A673 (cell line): ENCODE results near the gene UQCRQ. TPM values are rescaled to one million over a fixed set of nuclear protein-coding genes. Genes with fewer than 3 reads are reported as not detected.

Source experiments
- BruUV-seq: library from RNA; stranded (reverse); fragments of 400-500 nt; replicated peaks from 2 replicates; lab custom pipeline; 2021; lab: Mats Ljungman, UMichigan
- CTCF ChIA-PET: fragments of 300-600 bp; sonication (Branson Sonifier 250); formaldehyde crosslinking; loops from one replicate; lab custom pipeline; 2022; ENCODE audit warnings: antibody characterized with exemption; lab: Charles Lee
- POLR2A ChIA-PET: fragments of 300-600 bp; sonication (Branson Sonifier 250); formaldehyde crosslinking; loops from one replicate; lab custom pipeline; 2022; ENCODE audit warnings: antibody characterized with exemption; ENCODE audit not compliant: low non-redundant PET; lab: Charles Lee
- DNase-seq: peaks from one replicate; pipeline ENCODE4 v3.0.0-alpha.2; 2015; ENCODE audit warnings: low spot score
- H3K27ac ChIP-seq: fragments of 200-600 bp; sonication (generic); 2 replicates; pipeline ENCODE4 v1.5.1; 2016; ENCODE audit warnings: mixed run types, low read depth, mild to moderate bottlenecking, mixed read lengths, antibody characterized with exemption, low read length; ENCODE audit not compliant: poor library complexity, severe bottlenecking
- H3K27me3 ChIP-seq: fragments of 200-600 bp; sonication (generic); replicated peaks from 2 replicates; pipeline ENCODE4 v1.6.1; 2017; ENCODE audit warnings: mixed run types, low read depth, mild to moderate bottlenecking, mixed read lengths, antibody characterized with exemption, low read length; ENCODE audit not compliant: insufficient read depth, poor library complexity
- H3K36me3 ChIP-seq: fragments of 200-600 bp; sonication (generic); 2 replicates; pipeline ENCODE4 v1.6.1; 2016; ENCODE audit warnings: mixed run types, mild to moderate bottlenecking, mixed read lengths, antibody characterized with exemption, low read length; ENCODE audit not compliant: insufficient read depth, poor library complexity, severe bottlenecking
- H3K4me1 ChIP-seq: fragments of 200-600 bp; sonication (generic); 2 replicates; pipeline ENCODE4 v1.6.1; 2017; ENCODE audit warnings: mixed run types, mild to moderate bottlenecking, mixed read lengths, antibody characterized with exemption, low read length; ENCODE audit not compliant: insufficient read depth, poor library complexity, severe bottlenecking
- H3K4me3 ChIP-seq: fragments of 200-600 bp; sonication (generic); 2 replicates; pipeline ENCODE4 v1.5.1; 2016; ENCODE audit warnings: low read depth, mixed run types, mild to moderate bottlenecking, mixed read lengths, low read length; ENCODE audit not compliant: poor library complexity, severe bottlenecking
- H3K9me3 ChIP-seq: fragments of 200-600 bp; sonication (generic); 2 replicates; pipeline ENCODE4 v1.6.1; 2016; ENCODE audit warnings: mixed run types, low read depth, mild to moderate bottlenecking, mixed read lengths, antibody characterized with exemption, low read length; ENCODE audit not compliant: poor library complexity, severe bottlenecking
- EZH2 ChIP-seq: fragments of 200-600 bp; sonication (generic); IDR thresholded peaks from 2 replicates; pipeline ENCODE4 v1.6.1; 2017; ENCODE audit warnings: borderline replicate concordance, low read depth, mild to moderate bottlenecking, mixed read lengths, antibody characterized with exemption, low read length; ENCODE audit not compliant: poor library complexity, severe bottlenecking
- intact Hi-C: fragments of 100-400 bp; cut with micrococcal nuclease; formaldehyde crosslinking; loops from one replicate; pipeline ENCODE4 v1.10.0; 2022; ENCODE audit not compliant: unreplicated experiment
- total RNA-seq: library from RNA; stranded (reverse); gene quantifications from 2 replicates; pipeline ENCODE4 v1.2.3, GENCODE V29; 2021
- TF ChIP-seq, protein P1 (sequence below): fragments of 300-800, 200-600 bp; sonication (generic); conservative IDR thresholded peaks from 2 replicates; pipeline ENCODE4 v1.5.1; 2017; ENCODE audit warnings: low read depth, mild to moderate bottlenecking, antibody characterized with exemption, low read length, moderate library complexity, mixed read lengths

Gene UQCRQ
- total RNA-seq, 1 experiment from 2014 or later = 542 TPM

DNA sequence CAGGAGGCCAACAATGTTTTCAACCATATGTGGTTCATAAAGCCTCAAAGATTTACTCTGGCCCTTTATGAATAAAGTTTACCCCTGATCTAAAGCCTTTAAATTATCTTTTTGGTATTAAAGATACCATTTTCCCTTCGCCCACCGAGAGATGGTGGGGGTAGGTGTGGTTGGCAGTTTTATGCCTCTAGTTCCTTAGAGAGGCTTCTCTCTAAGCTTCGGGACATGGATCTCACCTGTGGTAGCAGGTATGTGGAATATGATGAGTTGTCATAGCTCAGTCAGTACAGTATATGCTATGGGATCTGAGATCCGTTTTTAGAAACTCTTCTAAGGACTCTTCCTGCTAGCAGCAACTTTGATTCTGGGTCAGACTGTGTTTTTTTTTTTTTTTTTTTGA lies 2.3 kb downstream of the UQCRQ start:
- BruUV-seq = no TSS peak
- TF ChIP-seq, protein P1, sequence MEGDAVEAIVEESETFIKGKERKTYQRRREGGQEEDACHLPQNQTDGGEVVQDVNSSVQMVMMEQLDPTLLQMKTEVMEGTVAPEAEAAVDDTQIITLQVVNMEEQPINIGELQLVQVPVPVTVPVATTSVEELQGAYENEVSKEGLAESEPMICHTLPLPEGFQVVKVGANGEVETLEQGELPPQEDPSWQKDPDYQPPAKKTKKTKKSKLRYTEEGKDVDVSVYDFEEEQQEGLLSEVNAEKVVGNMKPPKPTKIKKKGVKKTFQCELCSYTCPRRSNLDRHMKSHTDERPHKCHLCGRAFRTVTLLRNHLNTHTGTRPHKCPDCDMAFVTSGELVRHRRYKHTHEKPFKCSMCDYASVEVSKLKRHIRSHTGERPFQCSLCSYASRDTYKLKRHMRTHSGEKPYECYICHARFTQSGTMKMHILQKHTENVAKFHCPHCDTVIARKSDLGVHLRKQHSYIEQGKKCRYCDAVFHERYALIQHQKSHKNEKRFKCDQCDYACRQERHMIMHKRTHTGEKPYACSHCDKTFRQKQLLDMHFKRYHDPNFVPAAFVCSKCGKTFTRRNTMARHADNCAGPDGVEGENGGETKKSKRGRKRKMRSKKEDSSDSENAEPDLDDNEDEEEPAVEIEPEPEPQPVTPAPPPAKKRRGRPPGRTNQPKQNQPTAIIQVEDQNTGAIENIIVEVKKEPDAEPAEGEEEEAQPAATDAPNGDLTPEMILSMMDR = no peak
- no peak for TF ChIP-seq EZH2
- H3K27me3 ChIP-seq = no peaks in the 10 kb centered on the region
- peaks cover 33% of the 10 kb centered on the region for H3K36me3 ChIP-seq
- CTCF ChIA-PET = no interaction called here
- no peaks in the 10 kb centered on the region for H3K9me3 ChIP-seq
- no peak for DNase-seq
- H3K27ac ChIP-seq = no peak overlapping the region
- no peak overlapping the region for H3K4me3 ChIP-seq
- POLR2A ChIA-PET = interaction anchor here (0.7 kb wide), 1 partner anchor 90 kb away, joined by 3 read pairs; no protein-coding TSS in a partner anchor
- peaks cover 12% of the 10 kb centered on the region for H3K4me1 ChIP-seq
- intact Hi-C loops = loop anchor here (10.0 kb wide), 1 partner anchor 344 kb away; no protein-coding TSS in a partner anchor

DNA sequence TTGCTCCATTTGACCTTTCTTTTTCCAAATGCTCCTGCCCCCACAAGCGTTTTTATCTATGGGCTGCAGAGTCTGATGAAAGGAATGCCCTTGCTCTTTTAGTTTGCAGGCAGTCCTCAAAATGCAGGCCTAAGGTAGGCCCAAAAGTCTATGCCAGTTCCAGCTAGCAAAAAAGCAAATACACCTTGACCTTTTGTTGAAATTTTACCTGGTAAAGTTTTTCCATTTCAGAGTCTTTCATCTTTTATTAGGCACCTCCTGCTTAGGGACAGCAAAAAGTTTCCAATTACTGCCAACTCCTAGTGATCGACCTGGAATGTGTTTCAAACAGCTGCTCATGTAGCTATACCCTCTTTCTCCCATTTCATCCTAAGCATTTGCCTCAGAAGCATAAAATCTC lies 4.4 kb downstream of the UQCRQ start:
- Histone ChIP-seq H3K27me3 (no peaks in the 10 kb centered on the region), H3K27ac (no peak overlapping the region), H3K4me3 (no peak overlapping the region), H3K36me3 (peaks cover 33% of the 10 kb centered on the region), H3K4me1 (peaks cover 7% of the 10 kb centered on the region), H3K9me3 (no peaks in the 10 kb centered on the region)
- intact Hi-C loops = no loop called here
- TF ChIP-seq, protein P1 = no peak
- TF ChIP-seq EZH2 = no peak
- CTCF ChIA-PET = no interaction called here
- POLR2A ChIA-PET = no interaction called here
- DNase-seq = no peak
- no TSS peak for BruUV-seq

DNA sequence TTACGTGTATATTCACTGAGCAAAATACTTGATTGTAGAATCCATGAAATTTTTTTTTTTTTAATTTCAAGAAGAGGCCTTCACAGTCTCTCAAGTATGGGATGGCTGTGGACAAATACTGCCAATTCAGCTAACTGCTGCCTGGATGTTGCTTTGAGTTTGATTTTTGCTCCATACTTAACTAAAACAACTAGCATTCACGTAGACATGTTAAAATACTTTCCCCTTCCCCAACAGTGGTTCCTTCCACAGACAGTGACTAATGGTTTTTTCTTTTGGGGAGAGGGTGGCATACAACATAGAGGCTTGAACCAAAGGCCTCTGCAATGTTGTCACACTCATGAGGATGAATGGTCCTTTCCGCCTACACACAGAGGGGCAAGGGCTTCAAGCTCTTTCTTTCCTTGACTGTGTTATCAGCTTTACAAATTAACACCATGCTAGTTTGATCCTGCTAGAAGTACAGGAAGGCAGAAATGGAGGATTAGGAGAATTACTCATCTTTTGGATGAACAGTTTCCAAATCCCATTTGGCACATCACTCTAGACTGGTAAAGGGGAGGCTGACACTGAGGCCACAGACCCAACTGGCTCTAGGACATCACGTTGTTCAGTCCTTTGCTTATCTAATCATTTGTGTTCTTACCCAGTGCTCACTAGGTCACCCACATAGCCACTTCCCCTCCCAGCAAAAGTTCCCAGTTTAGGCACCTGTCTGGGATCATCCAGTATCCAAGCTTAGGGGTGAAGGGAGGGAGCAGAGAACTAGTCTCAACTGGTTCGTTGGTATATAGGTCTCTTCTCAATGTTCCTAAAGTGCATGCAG lies 5.2 kb downstream of the UQCRQ start:
- Histone ChIP-seq H3K4me3 (no peak overlapping the region), H3K4me1 (peaks cover 4% of the 10 kb centered on the region), H3K27me3 (no peaks in the 10 kb centered on the region), H3K27ac (no peak overlapping the region), H3K36me3 (peaks cover 33% of the 10 kb centered on the region), H3K9me3 (no peaks in the 10 kb centered on the region)
- intact Hi-C loops = no loop called here
- TF ChIP-seq, protein P1 = no peak
- no peak for TF ChIP-seq EZH2
- POLR2A ChIA-PET = no interaction called here
- CTCF ChIA-PET = no interaction called here
- DNase-seq = no peak
- BruUV-seq = no TSS peak
